Liver (tissue), 3 donors: Measurements from ENCODE around the gene PARD3B.

ENCODE experiments used
- CTCF ChIP-seq: fragments of 150-350 bp; IDR thresholded peaks from 2 replicates; pipeline ENCODE4 v1.5.1; 2017; ENCODE audit warnings: improper control_type of control experiment, low read depth, low read length; ENCODE audit not compliant: missing input control
- EGR1 ChIP-seq, 2 donors: IDR thresholded peaks; 2 replicates each; pipeline ENCODE4 v1.6.1; 2016 to 2018; ENCODE audit warnings: antibody characterized with exemption in 2 of 2, low read depth in 2 of 2
- FOXA2 ChIP-seq: IDR thresholded peaks from 2 replicates; pipeline ENCODE4 v1.6.1; 2016; ENCODE audit warnings: antibody characterized with exemption
- GABPA ChIP-seq, 2 donors: IDR thresholded peaks in 1 of 2; conservative IDR thresholded peaks in 1 of 2; 2 replicates each; pipeline ENCODE4 v1.6.1; 2016; ENCODE audit warnings: antibody characterized with exemption in 2 of 2, mild to moderate bottlenecking in 1 of 2, moderate library complexity in 1 of 2
- MAX ChIP-seq: IDR thresholded peaks from 2 replicates; pipeline ENCODE4 v1.6.1; 2016; ENCODE audit warnings: antibody characterized with exemption
- RAD21 ChIP-seq, 2 donors: IDR thresholded peaks; 2 replicates each; pipeline ENCODE4 v1.6.1; 2016; ENCODE audit warnings: antibody characterized with exemption in 2 of 2, mild to moderate bottlenecking in 2 of 2
- REST ChIP-seq: IDR thresholded peaks from 2 replicates; pipeline ENCODE4 v1.6.1; 2016; ENCODE audit warnings: antibody characterized with exemption, mild to moderate bottlenecking
- RXRA ChIP-seq, 2 donors: IDR thresholded peaks; 2 replicates each; pipeline ENCODE4 v1.6.1; 2017 to 2018; ENCODE audit warnings: antibody characterized with exemption in 2 of 2, mild to moderate bottlenecking in 1 of 2
- SP1 ChIP-seq: IDR thresholded peaks from 2 replicates; pipeline ENCODE4 v1.6.1; 2018; ENCODE audit warnings: antibody characterized with exemption, mild to moderate bottlenecking
- TAF1 ChIP-seq: conservative IDR thresholded peaks from 2 replicates; pipeline ENCODE4 v1.6.1; 2016; ENCODE audit warnings: antibody characterized with exemption, mild to moderate bottlenecking
- YY1 ChIP-seq: IDR thresholded peaks from 2 replicates; pipeline ENCODE4 v1.6.1; 2016; ENCODE audit warnings: antibody characterized with exemption, mild to moderate bottlenecking
- ZBTB33 ChIP-seq: IDR thresholded peaks from 2 replicates; pipeline ENCODE4 v1.6.1; 2016; ENCODE audit warnings: antibody characterized with exemption
- donor health status: healthy.
- donor health status: healthy.

GRCh38 chr2:205290299-205290698, 745.0 kb downstream of the PARD3B start:
- TF ChIP-seq YY1 (no peak), CTCF (no peak), REST (no peak), RAD21 (IDR thresholded peaks at IDR 0.05) (no peak), GABPA (IDR thresholded peaks at IDR 0.05 in 1 of 2, conservative IDR thresholded peaks at IDR 0.05 in 1 of 2) (no peak), SP1 (no peak), ZBTB33 (no peak), EGR1 (IDR thresholded peaks at IDR 0.05; ENCODE audit: low read depth in 2 of 2) (no peak), MAX (no peak), RXRA (IDR thresholded peaks at IDR 0.05) (no peak), TAF1 (no peak), FOXA2 (no peak)
